H1 (cell line): ENCODE data around the gene EBF3. TPM values are rescaled to one million over a fixed set of nuclear protein-coding genes. Genes with fewer than 3 reads are reported as not detected.

Experiments used
- ASH2L ChIP-seq: fragments of 200-600, 300-600 bp; sonication (generic); IDR thresholded peaks from one replicate; pipeline ENCODE4 v1.7.1; 2017; ENCODE audit warnings: low read length
- BACH1 ChIP-seq: IDR thresholded peaks from 2 replicates; pipeline ENCODE4 v1.6.1; 2012; ENCODE audit warnings: low read length, improper control_type of control experiment
- HDAC6 ChIP-seq: IDR thresholded peaks from one replicate; pipeline ENCODE4 v1.7.1; 2012; ENCODE audit warnings: low read depth, mild to moderate bottlenecking, inconsistent platforms, low read length, moderate library complexity
- JUND ChIP-seq: IDR thresholded peaks from 2 replicates; pipeline ENCODE4 v1.6.1; 2011; ENCODE audit warnings: mild to moderate bottlenecking, improper control_type of control experiment, low read length
- KDM5A ChIP-seq: fragments of 200-600 bp; IDR thresholded peaks from 2 replicates; pipeline ENCODE4 v1.7.1; 2012; ENCODE audit warnings: mild to moderate bottlenecking, low read length, inconsistent platforms, mixed read lengths
- MAFK ChIP-seq: IDR thresholded peaks from 2 replicates; pipeline ENCODE4 v1.6.1; 2012; ENCODE audit warnings: low read depth, mild to moderate bottlenecking, improper control_type of control experiment, low read length
- RFX5 ChIP-seq: IDR thresholded peaks from 2 replicates; pipeline ENCODE4 v1.6.1; 2011; ENCODE audit warnings: low read depth, low read length, improper control_type of control experiment, borderline replicate concordance
- SP4 ChIP-seq: IDR thresholded peaks from 2 replicates; pipeline ENCODE4 v1.6.1; 2012; ENCODE audit warnings: low read length, inconsistent platforms
- polyA plus RNA-seq, 7 experiments: library from polyadenylated mRNA; depleted of rRNA in 3 of 7; stranded (reverse) in 5 of 7; unstranded in 2 of 7; fragments of >200 nt in 5 of 7; fragments of 200-250 nt in 2 of 7; gene quantifications; 1 replicate in 5 of 7; 2 replicates in 1 of 7; 4 replicates in 1 of 7; pipeline versions ENCODE4 v1.2.1 to v1.2.3, GENCODE V29; 2011 to 2013; ENCODE audit warnings: missing spikeins in 2 of 7, mixed read lengths in 2 of 7
- total RNA-seq: library from RNA; stranded (reverse); fragmentation: NEBNext Ultra II Directional; extraction: Animal tissue kit (Norgen Biotek cat#: 25700); gene quantifications from 2 replicates; pipeline ENCODE4 v1.2.1, GENCODE V29; 2021
- TF ChIP-seq, protein P1 (sequence below): fragments of 300-600 bp; sonication (generic); IDR thresholded peaks from 2 replicates; pipeline ENCODE4 v1.7.1; 2012; ENCODE audit warnings: low read length, moderate library complexity, mild to moderate bottlenecking, inconsistent platforms; ENCODE audit not compliant: insufficient replicate concordance
- TF ChIP-seq, protein P2 (sequence below): IDR thresholded peaks from 2 replicates; pipeline ENCODE4 v1.6.1; 2012; ENCODE audit warnings: inconsistent platforms

The EBF3 gene
- total and polyA plus RNA-seq, 2 of the 8 experiments (the other 6 are each of a cell fraction or from before 2014, with no cell fraction given), result 0.08 to 0.26 TPM

GRCh38 chr10:129971381-129972144 is 7.5 kb upstream of the EBF3 start (continued):
- TF ChIP-seq, protein P1, sequence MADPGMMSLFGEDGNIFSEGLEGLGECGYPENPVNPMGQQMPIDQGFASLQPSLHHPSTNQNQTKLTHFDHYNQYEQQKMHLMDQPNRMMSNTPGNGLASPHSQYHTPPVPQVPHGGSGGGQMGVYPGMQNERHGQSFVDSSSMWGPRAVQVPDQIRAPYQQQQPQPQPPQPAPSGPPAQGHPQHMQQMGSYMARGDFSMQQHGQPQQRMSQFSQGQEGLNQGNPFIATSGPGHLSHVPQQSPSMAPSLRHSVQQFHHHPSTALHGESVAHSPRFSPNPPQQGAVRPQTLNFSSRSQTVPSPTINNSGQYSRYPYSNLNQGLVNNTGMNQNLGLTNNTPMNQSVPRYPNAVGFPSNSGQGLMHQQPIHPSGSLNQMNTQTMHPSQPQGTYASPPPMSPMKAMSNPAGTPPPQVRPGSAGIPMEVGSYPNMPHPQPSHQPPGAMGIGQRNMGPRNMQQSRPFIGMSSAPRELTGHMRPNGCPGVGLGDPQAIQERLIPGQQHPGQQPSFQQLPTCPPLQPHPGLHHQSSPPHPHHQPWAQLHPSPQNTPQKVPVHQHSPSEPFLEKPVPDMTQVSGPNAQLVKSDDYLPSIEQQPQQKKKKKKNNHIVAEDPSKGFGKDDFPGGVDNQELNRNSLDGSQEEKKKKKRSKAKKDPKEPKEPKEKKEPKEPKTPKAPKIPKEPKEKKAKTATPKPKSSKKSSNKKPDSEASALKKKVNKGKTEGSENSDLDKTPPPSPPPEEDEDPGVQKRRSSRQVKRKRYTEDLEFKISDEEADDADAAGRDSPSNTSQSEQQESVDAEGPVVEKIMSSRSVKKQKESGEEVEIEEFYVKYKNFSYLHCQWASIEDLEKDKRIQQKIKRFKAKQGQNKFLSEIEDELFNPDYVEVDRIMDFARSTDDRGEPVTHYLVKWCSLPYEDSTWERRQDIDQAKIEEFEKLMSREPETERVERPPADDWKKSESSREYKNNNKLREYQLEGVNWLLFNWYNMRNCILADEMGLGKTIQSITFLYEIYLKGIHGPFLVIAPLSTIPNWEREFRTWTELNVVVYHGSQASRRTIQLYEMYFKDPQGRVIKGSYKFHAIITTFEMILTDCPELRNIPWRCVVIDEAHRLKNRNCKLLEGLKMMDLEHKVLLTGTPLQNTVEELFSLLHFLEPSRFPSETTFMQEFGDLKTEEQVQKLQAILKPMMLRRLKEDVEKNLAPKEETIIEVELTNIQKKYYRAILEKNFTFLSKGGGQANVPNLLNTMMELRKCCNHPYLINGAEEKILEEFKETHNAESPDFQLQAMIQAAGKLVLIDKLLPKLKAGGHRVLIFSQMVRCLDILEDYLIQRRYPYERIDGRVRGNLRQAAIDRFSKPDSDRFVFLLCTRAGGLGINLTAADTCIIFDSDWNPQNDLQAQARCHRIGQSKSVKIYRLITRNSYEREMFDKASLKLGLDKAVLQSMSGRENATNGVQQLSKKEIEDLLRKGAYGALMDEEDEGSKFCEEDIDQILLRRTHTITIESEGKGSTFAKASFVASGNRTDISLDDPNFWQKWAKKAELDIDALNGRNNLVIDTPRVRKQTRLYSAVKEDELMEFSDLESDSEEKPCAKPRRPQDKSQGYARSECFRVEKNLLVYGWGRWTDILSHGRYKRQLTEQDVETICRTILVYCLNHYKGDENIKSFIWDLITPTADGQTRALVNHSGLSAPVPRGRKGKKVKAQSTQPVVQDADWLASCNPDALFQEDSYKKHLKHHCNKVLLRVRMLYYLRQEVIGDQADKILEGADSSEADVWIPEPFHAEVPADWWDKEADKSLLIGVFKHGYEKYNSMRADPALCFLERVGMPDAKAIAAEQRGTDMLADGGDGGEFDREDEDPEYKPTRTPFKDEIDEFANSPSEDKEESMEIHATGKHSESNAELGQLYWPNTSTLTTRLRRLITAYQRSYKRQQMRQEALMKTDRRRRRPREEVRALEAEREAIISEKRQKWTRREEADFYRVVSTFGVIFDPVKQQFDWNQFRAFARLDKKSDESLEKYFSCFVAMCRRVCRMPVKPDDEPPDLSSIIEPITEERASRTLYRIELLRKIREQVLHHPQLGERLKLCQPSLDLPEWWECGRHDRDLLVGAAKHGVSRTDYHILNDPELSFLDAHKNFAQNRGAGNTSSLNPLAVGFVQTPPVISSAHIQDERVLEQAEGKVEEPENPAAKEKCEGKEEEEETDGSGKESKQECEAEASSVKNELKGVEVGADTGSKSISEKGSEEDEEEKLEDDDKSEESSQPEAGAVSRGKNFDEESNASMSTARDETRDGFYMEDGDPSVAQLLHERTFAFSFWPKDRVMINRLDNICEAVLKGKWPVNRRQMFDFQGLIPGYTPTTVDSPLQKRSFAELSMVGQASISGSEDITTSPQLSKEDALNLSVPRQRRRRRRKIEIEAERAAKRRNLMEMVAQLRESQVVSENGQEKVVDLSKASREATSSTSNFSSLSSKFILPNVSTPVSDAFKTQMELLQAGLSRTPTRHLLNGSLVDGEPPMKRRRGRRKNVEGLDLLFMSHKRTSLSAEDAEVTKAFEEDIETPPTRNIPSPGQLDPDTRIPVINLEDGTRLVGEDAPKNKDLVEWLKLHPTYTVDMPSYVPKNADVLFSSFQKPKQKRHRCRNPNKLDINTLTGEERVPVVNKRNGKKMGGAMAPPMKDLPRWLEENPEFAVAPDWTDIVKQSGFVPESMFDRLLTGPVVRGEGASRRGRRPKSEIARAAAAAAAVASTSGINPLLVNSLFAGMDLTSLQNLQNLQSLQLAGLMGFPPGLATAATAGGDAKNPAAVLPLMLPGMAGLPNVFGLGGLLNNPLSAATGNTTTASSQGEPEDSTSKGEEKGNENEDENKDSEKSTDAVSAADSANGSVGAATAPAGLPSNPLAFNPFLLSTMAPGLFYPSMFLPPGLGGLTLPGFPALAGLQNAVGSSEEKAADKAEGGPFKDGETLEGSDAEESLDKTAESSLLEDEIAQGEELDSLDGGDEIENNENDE, result no peak
- TF ChIP-seq MAFK, result no peak
- no peak for TF ChIP-seq KDM5A
- no peak for TF ChIP-seq SP4
- TF ChIP-seq BACH1, result no peak; the same call in 1 of the 2 replicates
- no peak for TF ChIP-seq JUND
- no peak for TF ChIP-seq HDAC6
- TF ChIP-seq, protein P2, sequence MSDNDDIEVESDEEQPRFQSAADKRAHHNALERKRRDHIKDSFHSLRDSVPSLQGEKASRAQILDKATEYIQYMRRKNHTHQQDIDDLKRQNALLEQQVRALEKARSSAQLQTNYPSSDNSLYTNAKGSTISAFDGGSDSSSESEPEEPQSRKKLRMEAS, result peak; percentile 57
- no peak for TF ChIP-seq ASH2L
- TF ChIP-seq RFX5, result no peak
